NCI-H524 (cell line): ENCODE data around the gene RGPD3.

ENCODE experiments used
- DNase-seq, 2 experiments: peaks; one replicate each; lab custom pipeline; 2025; lab: John Stamatoyannopoulos, UW

Gene RGPD3

GRCh38 chr2:106342831-106343251 is 125.4 kb downstream of the RGPD3 start:
- DNase-seq: no peak

GRCh38 chr2:106341666-106342065 is 126.5 kb downstream of the RGPD3 start:
- DNase-seq: no peak
